SU-DHL-6 (cell line): ENCODE data around the gene CLINT1.

Experiments used
- H2AFZ ChIP-seq: fragments of 200-600 bp; sonication (generic); 2 replicates; pipeline ENCODE4 v1.6.1; 2014; ENCODE audit warnings: low read depth, mild to moderate bottlenecking, moderate library complexity, mixed read lengths, antibody characterized with exemption, low read length; ENCODE audit not compliant: severe bottlenecking
- H3F3A ChIP-seq: fragments of 200-600 bp; shearing (Covaris generic); 2 replicates; pipeline ENCODE4 v1.6.0; 2016; ENCODE audit warnings: antibody characterized with exemption, mild to moderate bottlenecking; ENCODE audit not compliant: insufficient read depth
- H3K27ac ChIP-seq: fragments of 200-600 bp; sonication (generic); 2 replicates; pipeline ENCODE4 v1.5.1; 2016; ENCODE audit warnings: low read depth, mild to moderate bottlenecking, low read length, moderate library complexity, mixed read lengths
- H3K27me3 ChIP-seq: fragments of 200-600 bp; sonication (generic), shearing (Covaris generic); 2 replicates; pipeline ENCODE4 v1.6.0; 2014; ENCODE audit warnings: mild to moderate bottlenecking, low read length
- H3K36me3 ChIP-seq: fragments of 200-600 bp; sonication (generic); 2 replicates; pipeline ENCODE4 v1.6.1; 2014; ENCODE audit warnings: mild to moderate bottlenecking, low read length, mixed read lengths
- H3K4me2 ChIP-seq: fragments of 300-600, 200-600 bp; shearing (Covaris generic), sonication (generic); 2 replicates; pipeline ENCODE4 v1.6.0; 2014; ENCODE audit warnings: low read length, low read depth, mild to moderate bottlenecking; ENCODE audit not compliant: poor library complexity, severe bottlenecking
- H3K4me3 ChIP-seq: fragments of 200-600 bp; sonication (generic); 2 replicates; pipeline ENCODE4 v1.5.1; 2014; ENCODE audit warnings: antibody characterized with exemption, low read length, mild to moderate bottlenecking, mixed read lengths; ENCODE audit not compliant: insufficient read depth, poor library complexity, severe bottlenecking
- H3K79me2 ChIP-seq: fragments of 200-600 bp; sonication (generic); 2 replicates; pipeline ENCODE4 v1.6.1; 2014; ENCODE audit warnings: mild to moderate bottlenecking, low read length, moderate library complexity; ENCODE audit not compliant: insufficient read depth
- H3K9ac ChIP-seq: fragments of 200-600 bp; sonication (generic); 2 replicates; pipeline ENCODE4 v1.7.0; 2014; ENCODE audit warnings: mild to moderate bottlenecking, low read length
- H3K9me2 ChIP-seq: fragments of 200-600 bp; sonication (generic); replicated peaks from 2 replicates; pipeline ENCODE4 v1.6.1; 2014; ENCODE audit warnings: low read length; ENCODE audit not compliant: insufficient read depth
- H3K9me3 ChIP-seq: fragments of 200-600 bp; sonication (generic); 2 replicates; pipeline ENCODE4 v1.6.1; 2014; ENCODE audit warnings: low read length, mixed read lengths; ENCODE audit not compliant: insufficient read depth
- H4K20me1 ChIP-seq: fragments of 200-600 bp; sonication (generic); 2 replicates; pipeline ENCODE4 v1.6.1; 2014; ENCODE audit warnings: low read depth, mild to moderate bottlenecking, antibody characterized with exemption, low read length, moderate library complexity, mixed read lengths
- EZH2phosphoT487 ChIP-seq: fragments of 200-600 bp; sonication (generic), shearing (Covaris generic); conservative IDR thresholded peaks from 2 replicates; pipeline ENCODE4 v1.6.1; 2018; ENCODE audit warnings: mild to moderate bottlenecking, antibody characterized with exemption, low read length, moderate library complexity, mixed read lengths
- TF ChIP-seq, protein P1 (sequence below): fragments of 200-600 bp; sonication (generic); IDR thresholded peaks from one replicate; pipeline ENCODE4 v1.5.1; 2017; ENCODE audit warnings: antibody characterized with exemption, mild to moderate bottlenecking, low read length, moderate library complexity; ENCODE audit not compliant: insufficient read depth, poor library complexity, severe bottlenecking

The CLINT1 gene

DNA sequence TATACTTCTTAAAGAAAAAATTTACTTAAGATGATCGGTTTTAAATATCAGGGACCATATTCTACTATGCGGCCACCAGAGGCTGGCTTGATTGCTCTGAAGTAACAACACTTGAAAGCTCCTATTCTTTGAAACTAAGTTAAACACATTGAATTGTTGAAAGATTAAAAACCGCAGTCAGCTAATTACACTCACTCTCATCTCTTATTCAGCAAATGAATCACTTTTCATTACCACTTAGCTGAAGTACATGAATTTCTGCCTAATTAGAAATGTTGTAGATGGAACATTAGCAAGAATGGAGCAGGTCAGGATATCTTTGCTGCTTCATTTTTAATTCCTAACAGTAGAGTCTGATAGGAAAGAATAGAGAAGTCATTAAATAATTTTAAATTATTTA lies 73.1 kb downstream of the CLINT1 start:
- H3K36me3 ChIP-seq = peaks cover 24% of the 10 kb centered on the region
- no peaks in the 10 kb centered on the region for H3K79me2 ChIP-seq
- no peaks in the 10 kb centered on the region for H3K9me3 ChIP-seq
- H3K9me2 ChIP-seq = no peaks in the 10 kb centered on the region
- no peak overlapping the region for H3K9ac ChIP-seq
- 0 out of 2 replicates have a peak, but pooled peaks cover 6% of the 10 kb centered on the region for H3F3A ChIP-seq
- no peak overlapping the region for H3K27ac ChIP-seq
- no peak overlapping the region for H2AFZ ChIP-seq
- no peak for TF ChIP-seq EZH2phosphoT487
- TF ChIP-seq, protein P1, sequence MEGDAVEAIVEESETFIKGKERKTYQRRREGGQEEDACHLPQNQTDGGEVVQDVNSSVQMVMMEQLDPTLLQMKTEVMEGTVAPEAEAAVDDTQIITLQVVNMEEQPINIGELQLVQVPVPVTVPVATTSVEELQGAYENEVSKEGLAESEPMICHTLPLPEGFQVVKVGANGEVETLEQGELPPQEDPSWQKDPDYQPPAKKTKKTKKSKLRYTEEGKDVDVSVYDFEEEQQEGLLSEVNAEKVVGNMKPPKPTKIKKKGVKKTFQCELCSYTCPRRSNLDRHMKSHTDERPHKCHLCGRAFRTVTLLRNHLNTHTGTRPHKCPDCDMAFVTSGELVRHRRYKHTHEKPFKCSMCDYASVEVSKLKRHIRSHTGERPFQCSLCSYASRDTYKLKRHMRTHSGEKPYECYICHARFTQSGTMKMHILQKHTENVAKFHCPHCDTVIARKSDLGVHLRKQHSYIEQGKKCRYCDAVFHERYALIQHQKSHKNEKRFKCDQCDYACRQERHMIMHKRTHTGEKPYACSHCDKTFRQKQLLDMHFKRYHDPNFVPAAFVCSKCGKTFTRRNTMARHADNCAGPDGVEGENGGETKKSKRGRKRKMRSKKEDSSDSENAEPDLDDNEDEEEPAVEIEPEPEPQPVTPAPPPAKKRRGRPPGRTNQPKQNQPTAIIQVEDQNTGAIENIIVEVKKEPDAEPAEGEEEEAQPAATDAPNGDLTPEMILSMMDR = no peak
- H3K27me3 ChIP-seq = no peaks in the 10 kb centered on the region
- no peak overlapping the region for H3K4me2 ChIP-seq
- H3K4me3 ChIP-seq = no peak overlapping the region
- no peaks in the 10 kb centered on the region for H4K20me1 ChIP-seq

DNA sequence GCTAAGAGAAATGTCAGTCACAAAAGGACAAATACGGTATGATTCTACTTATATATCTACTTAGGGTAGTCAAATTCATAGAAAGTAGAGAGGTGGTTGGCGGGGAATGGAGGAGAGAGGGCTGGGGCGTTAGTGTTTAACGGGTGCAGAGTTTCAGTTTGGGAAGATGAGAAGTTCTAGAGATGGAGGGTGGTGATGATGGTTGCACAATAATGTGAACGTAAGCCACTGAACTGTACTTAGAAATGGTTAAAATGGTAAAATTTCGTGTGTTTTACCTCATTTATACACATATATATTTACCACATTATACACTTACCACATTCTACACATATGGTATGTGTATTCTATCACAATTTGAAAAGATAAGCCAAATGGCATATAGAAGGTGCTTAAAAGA lies 79.7 kb downstream of the CLINT1 start:
- no peaks in the 10 kb centered on the region for H3K9me2 ChIP-seq

DNA sequence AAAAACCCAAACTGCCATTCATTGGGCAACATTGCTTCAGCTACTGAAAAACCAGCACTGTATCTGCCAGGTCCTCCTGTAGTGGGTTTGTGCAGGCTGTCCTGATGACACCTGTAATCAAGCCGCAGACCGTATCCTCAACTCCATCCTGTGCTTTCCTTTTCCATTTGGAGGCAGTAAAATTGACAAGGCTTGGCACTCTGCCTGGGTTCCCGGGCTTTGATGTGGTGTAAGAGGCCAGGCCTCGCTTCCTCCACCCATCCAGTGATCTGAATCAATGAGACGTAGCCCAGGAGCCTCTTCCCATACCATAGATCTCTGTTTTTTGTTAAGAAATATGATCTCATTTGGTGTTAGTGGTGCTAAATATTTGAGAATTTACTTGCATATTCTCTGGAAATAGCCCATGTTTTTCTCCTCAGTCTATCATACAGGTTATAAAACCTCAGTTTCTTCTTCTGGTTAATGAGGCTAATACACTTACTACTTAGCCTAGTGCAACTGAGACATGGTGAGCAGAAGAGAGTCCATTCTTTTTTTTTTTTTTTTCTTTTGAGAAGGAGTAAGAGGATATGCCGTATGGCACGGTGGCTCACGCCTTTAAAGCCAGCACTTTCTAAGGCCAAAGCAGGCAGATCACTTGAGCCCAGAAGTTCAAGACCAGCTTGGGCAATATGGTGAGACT lies 80.7 kb downstream of the CLINT1 start:
- Histone ChIP-seq H2AFZ (no peak overlapping the region), H4K20me1 (no peaks in the 10 kb centered on the region), H3K9me3 (no peaks in the 10 kb centered on the region), H3K9ac (no peak overlapping the region), H3K27ac (no peak overlapping the region), H3K36me3 (no peaks in the 10 kb centered on the region), H3K27me3 (no peaks in the 10 kb centered on the region), H3K9me2 (no peaks in the 10 kb centered on the region), H3K4me3 (no peak overlapping the region), H3K4me2 (no peak overlapping the region), H3F3A (no peaks in the 10 kb centered on the region), H3K79me2 (no peaks in the 10 kb centered on the region)
- TF ChIP-seq, protein P1 = no peak
- TF ChIP-seq EZH2phosphoT487 = no peak

More for the DNA sequence above, 79.7 kb downstream of the CLINT1 start:
- Histone ChIP-seq H3K9ac (no peak overlapping the region), H3K4me3 (no peak overlapping the region), H4K20me1 (no peaks in the 10 kb centered on the region), H3K27me3 (no peaks in the 10 kb centered on the region), H2AFZ (no peak overlapping the region), H3K27ac (no peak overlapping the region), H3F3A (no peaks in the 10 kb centered on the region), H3K79me2 (no peaks in the 10 kb centered on the region), H3K36me3 (no peaks in the 10 kb centered on the region), H3K4me2 (no peak overlapping the region), H3K9me3 (no peaks in the 10 kb centered on the region)
- TF ChIP-seq, protein P1 = no peak
- no peak for TF ChIP-seq EZH2phosphoT487
